Measurements from ENCODE around the gene TMEM178B. TPM values are rescaled to one million over a fixed set of nuclear protein-coding genes. Genes with fewer than 3 reads are reported as not detected.

Gene TMEM178B
- total and polyA plus RNA-seq, 10 of the 15 experiments (the other 5 are each of a cell fraction or from before 2014, with no cell fraction given): 0.01 to 1.1 (median 0.04) TPM; not detected in 2

GRCh38 chr7:141302617-141303016 lies 228.8 kb downstream of the TMEM178B start:
- Histone ChIP-seq H3K4me3 (no peak overlapping the region), H3K79me2 (ENCODE audit: control insufficient read depth, insufficient read depth, low read length) (no peaks in the 10 kb centered on the region), H3K9ac (ENCODE audit: control insufficient read depth, insufficient read depth, low read length) (no peak overlapping the region), H2AFZ (ENCODE audit: control insufficient read depth, low read depth, low read length) (no peak overlapping the region), H3K9me3 (replicated peaks; ENCODE audit: control insufficient read depth, insufficient read depth, low read length) (no peaks in the 10 kb centered on the region), H3K36me3 (ENCODE audit: control insufficient read depth in 2 of 2, insufficient read depth in 2 of 2, low read length in 1 of 2) (no peaks in the 10 kb centered on the region), H3K27ac (ENCODE audit: control insufficient read depth, insufficient read depth) (no peak overlapping the region), H3K27me3 (replicated peaks in 1 of 2; ENCODE audit: control insufficient read depth in 2 of 2, insufficient read depth in 2 of 2, low read length in 1 of 2) (no peaks in the 10 kb centered on the region), H4K20me1 (ENCODE audit: control insufficient read depth, insufficient read depth) (no peaks in the 10 kb centered on the region), H3K4me2 (ENCODE audit: control insufficient read depth, insufficient read depth) (no peak overlapping the region), H3K4me1 (ENCODE audit: control insufficient read depth, insufficient read depth, low read length) (no peaks in the 10 kb centered on the region)
- CTCF ChIA-PET: no interaction called here
- ATAC-seq: no peak
- no TSS peak for BruUV-seq (replicated peaks)
- POLR2A ChIA-PET: no interaction called here
- intact Hi-C loops (cut with micrococcal nuclease; ENCODE audit: unreplicated experiment): no loop called here
- no peak for FAIRE-seq
- DNase-seq (ENCODE audit: low read depth, low spot score): no peak
- RAD21 ChIA-PET (ENCODE audit: unreplicated experiment): no interaction called here
- in situ Hi-C loops (cut with MboI): no loop called here
- 63% methylated on average over 3 of the region's 3 CpGs for WGBS (ENCODE audit: insufficient coverage, insufficient replicate concordance, low lambda C conversion rate, missing lambda C conversion rate)
- SMC1A ChIA-PET (ENCODE audit: uncharacterized antibody, unreplicated experiment): interaction anchor here (0.9 kb wide), 1 partner anchor 15 kb away, joined by 3 read pairs; no protein-coding TSS in a partner anchor
- TF ChIP-seq, protein P1, sequence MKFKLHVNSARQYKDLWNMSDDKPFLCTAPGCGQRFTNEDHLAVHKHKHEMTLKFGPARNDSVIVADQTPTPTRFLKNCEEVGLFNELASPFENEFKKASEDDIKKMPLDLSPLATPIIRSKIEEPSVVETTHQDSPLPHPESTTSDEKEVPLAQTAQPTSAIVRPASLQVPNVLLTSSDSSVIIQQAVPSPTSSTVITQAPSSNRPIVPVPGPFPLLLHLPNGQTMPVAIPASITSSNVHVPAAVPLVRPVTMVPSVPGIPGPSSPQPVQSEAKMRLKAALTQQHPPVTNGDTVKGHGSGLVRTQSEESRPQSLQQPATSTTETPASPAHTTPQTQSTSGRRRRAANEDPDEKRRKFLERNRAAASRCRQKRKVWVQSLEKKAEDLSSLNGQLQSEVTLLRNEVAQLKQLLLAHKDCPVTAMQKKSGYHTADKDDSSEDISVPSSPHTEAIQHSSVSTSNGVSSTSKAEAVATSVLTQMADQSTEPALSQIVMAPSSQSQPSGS (IDR thresholded peaks at IDR 0.05; ENCODE audit: low read length): no peak
- no peak for TF ChIP-seq TCF3 (IDR thresholded peaks at IDR 0.05; ENCODE audit: borderline replicate concordance, insufficient read depth, low read depth, low read length)

GRCh38 chr7:141304291-141304690 lies 230.4 kb downstream of the TMEM178B start:
- ATAC-seq (no peak), FAIRE-seq (no peak), DNase-seq (ENCODE audit: low read depth, low spot score) (no peak)
- H3K9me3 ChIP-seq (replicated peaks; ENCODE audit: control insufficient read depth, insufficient read depth, low read length): no peaks in the 10 kb centered on the region
- H3K4me1 ChIP-seq (ENCODE audit: control insufficient read depth, insufficient read depth, low read length): no peaks in the 10 kb centered on the region
- SMC1A ChIA-PET (ENCODE audit: uncharacterized antibody, unreplicated experiment): no interaction called here
- CTCF ChIA-PET: no interaction called here
- no TSS peak for BruUV-seq (replicated peaks)
- no peak overlapping the region for H3K4me2 ChIP-seq (ENCODE audit: control insufficient read depth, insufficient read depth)
- intact Hi-C loops (cut with micrococcal nuclease; ENCODE audit: unreplicated experiment) (no loop called here), in situ Hi-C loops (cut with MboI) (no loop called here)
- POLR2A ChIA-PET: no interaction called here
- H4K20me1 ChIP-seq (ENCODE audit: control insufficient read depth, insufficient read depth): no peaks in the 10 kb centered on the region
- RAD21 ChIA-PET (ENCODE audit: unreplicated experiment): no interaction called here
- no peak overlapping the region for H2AFZ ChIP-seq (ENCODE audit: control insufficient read depth, low read depth, low read length)
- no peaks in the 10 kb centered on the region for H3K36me3 ChIP-seq (ENCODE audit: control insufficient read depth in 2 of 2, insufficient read depth in 2 of 2, low read length in 1 of 2)
- H3K27me3 ChIP-seq (replicated peaks in 1 of 2; ENCODE audit: control insufficient read depth in 2 of 2, insufficient read depth in 2 of 2, low read length in 1 of 2): no peaks in the 10 kb centered on the region
- H3K79me2 ChIP-seq (ENCODE audit: control insufficient read depth, insufficient read depth, low read length): no peaks in the 10 kb centered on the region
- TF ChIP-seq EED (IDR thresholded peaks at IDR 0.05; ENCODE audit: low read depth) (no peak), TBL1XR1 (IDR thresholded peaks at IDR 0.05; ENCODE audit: low read depth, low read length) (no peak)
- TF ChIP-seq, protein P2, sequence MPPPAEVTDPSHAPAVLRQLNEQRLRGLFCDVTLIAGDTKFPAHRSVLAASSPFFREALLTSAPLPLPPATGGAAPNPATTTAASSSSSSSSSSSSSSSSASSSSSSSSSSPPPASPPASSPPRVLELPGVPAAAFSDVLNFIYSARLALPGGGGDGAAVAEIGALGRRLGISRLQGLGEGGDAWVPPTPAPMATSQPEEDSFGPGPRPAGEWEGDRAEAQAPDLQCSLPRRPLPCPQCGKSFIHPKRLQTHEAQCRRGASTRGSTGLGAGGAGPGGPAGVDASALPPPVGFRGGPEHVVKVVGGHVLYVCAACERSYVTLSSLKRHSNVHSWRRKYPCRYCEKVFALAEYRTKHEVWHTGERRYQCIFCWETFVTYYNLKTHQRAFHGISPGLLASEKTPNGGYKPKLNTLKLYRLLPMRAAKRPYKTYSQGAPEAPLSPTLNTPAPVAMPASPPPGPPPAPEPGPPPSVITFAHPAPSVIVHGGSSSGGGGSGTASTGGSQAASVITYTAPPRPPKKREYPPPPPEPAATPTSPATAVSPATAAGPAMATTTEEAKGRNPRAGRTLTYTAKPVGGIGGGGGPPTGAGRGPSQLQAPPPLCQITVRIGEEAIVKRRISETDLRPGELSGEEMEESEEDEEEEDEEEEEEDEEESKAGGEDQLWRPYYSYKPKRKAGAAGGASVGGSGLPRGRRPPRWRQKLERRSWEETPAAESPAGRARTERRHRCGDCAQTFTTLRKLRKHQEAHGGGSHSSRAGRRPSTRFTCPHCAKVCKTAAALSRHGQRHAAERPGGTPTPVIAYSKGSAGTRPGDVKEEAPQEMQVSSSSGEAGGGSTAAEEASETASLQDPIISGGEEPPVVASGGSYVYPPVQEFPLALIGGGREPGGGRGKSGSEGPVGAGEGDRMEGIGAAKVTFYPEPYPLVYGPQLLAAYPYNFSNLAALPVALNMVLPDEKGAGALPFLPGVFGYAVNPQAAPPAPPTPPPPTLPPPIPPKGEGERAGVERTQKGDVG (CRISPR knock-in tag; IDR thresholded peaks at IDR 0.05): no peak
- H3K27ac ChIP-seq (ENCODE audit: control insufficient read depth, insufficient read depth): no peak overlapping the region
- no peak overlapping the region for H3K9ac ChIP-seq (ENCODE audit: control insufficient read depth, insufficient read depth, low read length)
- H3K4me3 ChIP-seq: no peak overlapping the region
- WGBS (ENCODE audit: insufficient coverage, insufficient replicate concordance, low lambda C conversion rate, missing lambda C conversion rate): 0% methylated on average over 2 of the region's 2 CpGs

All from GM12878 (cell line).